H1 (cell line): ENCODE measurements around the gene PDE4D. TPM values are rescaled to one million over a fixed set of nuclear protein-coding genes. Genes with fewer than 3 reads are reported as not detected.
"Not testable (repeated sequence)": the region's sequence is repeated elsewhere in the genome, so short reads cannot be mapped to it uniquely, and the experiment has no call there.

Source experiments
- CTCF ChIA-PET: fragments of 300-600 bp; sonication (Branson Sonifier 250); formaldehyde crosslinking; loops from one replicate; lab custom pipeline; 2021; ENCODE audit not compliant: partially characterized antibody; lab: Charles Lee
- POLR2A ChIA-PET: fragments of 300-600 bp; sonication (Branson Sonifier 250); formaldehyde crosslinking; loops from one replicate; lab custom pipeline; 2021; ENCODE audit warnings: inconsistent platforms; ENCODE audit not compliant: partially characterized antibody; lab: Charles Lee
- DNase-seq, 2 experiments: peaks; one replicate each; pipeline versions ENCODE4 v3.0.0 to v3.0.0-alpha.2; 2010 to 2022; ENCODE audit warnings: low spot score in 2 of 2, low read depth in 1 of 2, mixed read lengths in 1 of 2
- FAIRE-seq: peaks from 2 replicates; lab custom pipeline; 2011; peaks lifted over from hg19 to GRCh38; lab: Jason Lieb, UNC
- H2AFZ ChIP-seq: 2 replicates; pipeline ENCODE4 v1.8.1; 2012; ENCODE audit warnings: low read length, inconsistent platforms
- H2AK5ac ChIP-seq: 2 replicates; pipeline ENCODE4 v1.6.1; 2013; ENCODE audit warnings: low read depth, low read length
- H2BK120ac ChIP-seq: replicated peaks from 2 replicates; pipeline ENCODE3; 2013; ENCODE audit warnings: low read depth, low read length, inconsistent platforms
- H2BK12ac ChIP-seq: 2 replicates; pipeline ENCODE4 v1.6.1; 2013; ENCODE audit warnings: low read depth, low read length
- H2BK15ac ChIP-seq: 2 replicates; pipeline ENCODE4 v1.6.1; 2013; ENCODE audit warnings: low read length
- H2BK20ac ChIP-seq: 2 replicates; pipeline ENCODE4 v1.6.1; 2013; ENCODE audit warnings: low read length
- H2BK5ac ChIP-seq: 2 replicates; pipeline ENCODE4 v1.6.1; 2013; ENCODE audit warnings: low read depth, low read length
- H3K14ac ChIP-seq: 2 replicates; pipeline ENCODE4 v1.6.1; 2013; ENCODE audit warnings: inconsistent platforms; ENCODE audit not compliant: insufficient read length
- H3K18ac ChIP-seq: 2 replicates; pipeline ENCODE4 v1.6.1; 2013; ENCODE audit warnings: low read length; ENCODE audit errors: extremely low read depth
- H3K23ac ChIP-seq: 2 replicates; pipeline ENCODE4 v1.6.1; 2013; ENCODE audit warnings: inconsistent platforms; ENCODE audit not compliant: insufficient read length
- H3K23me2 ChIP-seq: 2 replicates; pipeline ENCODE4 v1.6.1; 2013; ENCODE audit warnings: low read depth, low read length
- H3K27ac ChIP-seq: 2 replicates; pipeline ENCODE4 v1.6.1; 2011; ENCODE audit warnings: low read depth, low read length, inconsistent platforms
- H3K27me3 ChIP-seq, 4 experiments: replicated peaks in 1 of 4; 1 replicate in 1 of 4; 2 replicates in 3 of 4; pipeline versions ENCODE4 v1.6.1 to v1.8.1; 2011 to 2013; ENCODE audit warnings: low read length in 3 of 4, mild to moderate bottlenecking in 3 of 4, inconsistent platforms in 2 of 4, mixed read lengths in 2 of 4, moderate library complexity in 1 of 4; ENCODE audit not compliant: control insufficient read depth in 3 of 4, insufficient read depth in 3 of 4; ENCODE audit errors: extremely low read depth in 1 of 4
- H3K36me3 ChIP-seq, 4 experiments: 2 replicates each; pipeline versions ENCODE4 v1.6.1 to v1.8.1; 2011 to 2013; ENCODE audit warnings: mild to moderate bottlenecking in 4 of 4, low read length in 3 of 4, moderate library complexity in 2 of 4, control low read depth in 1 of 4, inconsistent platforms in 1 of 4; ENCODE audit not compliant: insufficient read depth in 4 of 4, control insufficient read depth in 2 of 4
- H3K4ac ChIP-seq: replicated peaks from 2 replicates; pipeline ENCODE3; 2013; ENCODE audit warnings: low read length, low read depth, mixed read lengths, inconsistent platforms; ENCODE audit not compliant: insufficient read length
- H3K4me1 ChIP-seq, 4 experiments: replicated peaks in 1 of 4; 1 replicate in 1 of 4; 2 replicates in 3 of 4; pipeline versions ENCODE4 v1.6.1 to v1.8.1; 2011 to 2013; ENCODE audit warnings: low read length in 3 of 4, inconsistent platforms in 2 of 4, mixed read lengths in 1 of 4; ENCODE audit not compliant: insufficient read depth in 4 of 4, control insufficient read depth in 3 of 4
- H3K4me2 ChIP-seq, 2 experiments: 2 replicates each; pipeline versions ENCODE4 v1.6.1 to v1.8.1; 2011 to 2013; ENCODE audit warnings: low read depth in 2 of 2, low read length in 2 of 2, control low read depth in 1 of 2, inconsistent platforms in 1 of 2, mild to moderate bottlenecking in 1 of 2; ENCODE audit not compliant: insufficient read depth in 1 of 2
- H3K4me3 ChIP-seq, 4 experiments: fragments of 200-600, 300-600 bp in 1 of 4; sonication (generic), shearing (Covaris generic), sonication (Bioruptor Twin) in 1 of 4; 2 replicates each; pipeline versions ENCODE4 v1.5.1 to v1.8.1; 2011 to 2016; ENCODE audit warnings: low read length in 4 of 4, low read depth in 3 of 4, control low read depth in 2 of 4, inconsistent platforms in 2 of 4, mild to moderate bottlenecking in 2 of 4, mixed read lengths in 1 of 4, moderate library complexity in 1 of 4; ENCODE audit not compliant: insufficient read depth in 2 of 4; ENCODE audit errors: extremely low read depth in 1 of 4
- H3K56ac ChIP-seq: replicated peaks from 2 replicates; pipeline ENCODE3; 2013; ENCODE audit warnings: low read depth, mild to moderate bottlenecking, mixed read lengths, low read length, inconsistent platforms; ENCODE audit not compliant: insufficient read length
- H3K79me1 ChIP-seq: 2 replicates; pipeline ENCODE4 v1.6.1; 2013; ENCODE audit warnings: low read depth, low read length, control low read depth
- H3K79me2 ChIP-seq, 2 experiments: 2 replicates each; pipeline versions ENCODE4 v1.6.1 to v1.8.1; 2012 to 2013; ENCODE audit warnings: low read length in 2 of 2, mild to moderate bottlenecking in 2 of 2, inconsistent platforms in 1 of 2; ENCODE audit not compliant: insufficient read depth in 2 of 2, control insufficient read depth in 1 of 2
- H3K9ac ChIP-seq, 4 experiments: replicated peaks in 1 of 4; 1 replicate in 1 of 4; 2 replicates in 3 of 4; pipeline versions ENCODE4 v1.6.1 to v1.8.1; 2011 to 2013; ENCODE audit warnings: low read depth in 3 of 4, low read length in 3 of 4, control low read depth in 2 of 4, mild to moderate bottlenecking in 2 of 4, moderate library complexity in 2 of 4, inconsistent platforms in 1 of 4; ENCODE audit errors: extremely low read depth in 1 of 4
- H3K9me3 ChIP-seq, 2 experiments: 2 replicates each; pipeline versions ENCODE4 v1.6.1 to v1.8.1; 2012 to 2013; ENCODE audit warnings: mild to moderate bottlenecking in 2 of 2, moderate library complexity in 2 of 2, control low read depth in 1 of 2, inconsistent platforms in 1 of 2, low read depth in 1 of 2, low read length in 1 of 2, mixed read lengths in 1 of 2; ENCODE audit not compliant: insufficient read depth in 2 of 2
- H4K20me1 ChIP-seq, 2 experiments: replicated peaks in 1 of 2; 2 replicates each; pipeline versions ENCODE3 to v1.8.1; 2011 to 2013; ENCODE audit warnings: inconsistent platforms in 2 of 2, low read length in 2 of 2, mild to moderate bottlenecking in 1 of 2; ENCODE audit not compliant: insufficient read depth in 2 of 2, control insufficient read depth in 1 of 2
- H4K5ac ChIP-seq: 2 replicates; pipeline ENCODE4 v1.6.1; 2013; ENCODE audit warnings: low read length, low read depth, mixed read lengths, inconsistent platforms; ENCODE audit not compliant: insufficient read length
- H4K8ac ChIP-seq: 2 replicates; pipeline ENCODE4 v1.8.0; 2013; ENCODE audit warnings: mild to moderate bottlenecking, moderate library complexity, low read length, inconsistent platforms; ENCODE audit not compliant: insufficient read depth; ENCODE audit errors: extremely low read depth
- H4K91ac ChIP-seq: replicated peaks from 2 replicates; pipeline ENCODE3; 2013; ENCODE audit warnings: low read length, mixed read lengths, inconsistent platforms; ENCODE audit not compliant: insufficient read length
- CBX8 ChIP-seq: fragments of 300-800, 300-1000 bp; sonication (generic); IDR thresholded peaks from 2 replicates; pipeline ENCODE4 v1.7.1; 2016; ENCODE audit warnings: low read depth, low read length, borderline replicate concordance
- E2F6 ChIP-seq: IDR thresholded peaks from 2 replicates; pipeline ENCODE4 v1.6.1; 2012; ENCODE audit warnings: inconsistent platforms
- GABPA ChIP-seq: IDR thresholded peaks from 2 replicates; pipeline ENCODE4 v1.6.1; 2011; ENCODE audit warnings: mild to moderate bottlenecking, low read length, moderate library complexity, borderline replicate concordance; ENCODE audit not compliant: insufficient read depth
- SIN3A ChIP-seq, 2 experiments: IDR thresholded peaks in 1 of 2; conservative IDR thresholded peaks in 1 of 2; 2 replicates each; pipeline ENCODE4 v1.6.1; 2011 to 2012; ENCODE audit warnings: low read length in 2 of 2, improper control_type of control experiment in 1 of 2, low read depth in 1 of 2, mild to moderate bottlenecking in 1 of 2
- SRF ChIP-seq: IDR thresholded peaks from 2 replicates; pipeline ENCODE4 v1.6.1; 2011; ENCODE audit warnings: mild to moderate bottlenecking, low read depth, low read length, moderate library complexity
- TAF1 ChIP-seq: IDR thresholded peaks from 2 replicates; pipeline ENCODE4 v1.6.1; 2011; ENCODE audit warnings: mild to moderate bottlenecking, low read depth, low read length
- TBP ChIP-seq: IDR thresholded peaks from 2 replicates; pipeline ENCODE4 v1.6.1; 2011; ENCODE audit warnings: low read depth, low read length, improper control_type of control experiment
- WGBS, 2 experiments: shearing (Covaris generic) in 1 of 2; methylation state at CpG; one replicate each; pipeline versions ENCODE4 v1.1.6 to v1.1.7; 2013 to 2015; ENCODE audit warnings: low lambda C conversion rate in 2 of 2, mixed read lengths in 2 of 2, inconsistent platforms in 1 of 2, low coverage in 1 of 2, missing lambda C conversion rate in 1 of 2; ENCODE audit not compliant: insufficient replicate concordance in 2 of 2, insufficient coverage in 1 of 2, insufficient read length in 1 of 2; ENCODE audit errors: extremely low coverage in 1 of 2, missing lambda C conversion rate in 1 of 2; 5-methylcytosine and 5-hydroxymethylcytosine counted together
- polyA plus RNA-seq, 7 experiments: library from polyadenylated mRNA; depleted of rRNA in 3 of 7; stranded (reverse) in 5 of 7; unstranded in 2 of 7; fragments of >200 nt in 5 of 7; fragments of 200-250 nt in 2 of 7; gene quantifications; 1 replicate in 5 of 7; 2 replicates in 1 of 7; 4 replicates in 1 of 7; pipeline versions ENCODE4 v1.2.1 to v1.2.3, GENCODE V29; 2011 to 2013; ENCODE audit warnings: missing spikeins in 2 of 7, mixed read lengths in 2 of 7
- total RNA-seq: library from RNA; stranded (reverse); fragmentation: NEBNext Ultra II Directional; extraction: Animal tissue kit (Norgen Biotek cat#: 25700); gene quantifications from 2 replicates; pipeline ENCODE4 v1.2.1, GENCODE V29; 2021

The PDE4D gene
- total and polyA plus RNA-seq, 2 of the 8 experiments (the other 6 are each of a cell fraction or from before 2014, with no cell fraction given) = 2.3 to 3.7 TPM

GRCh38 chr5:59749782-59750520 is 143.6 kb downstream of the PDE4D start (continued):
- TF ChIP-seq TBP = no peak
- TF ChIP-seq GABPA = no peak
- TF ChIP-seq SRF = no peak
- TF ChIP-seq CBX8 = no peak
- no peak for TF ChIP-seq TAF1
- TF ChIP-seq SIN3A (conservative IDR thresholded peaks at IDR 0.05 in 1 of 2, IDR thresholded peaks at IDR 0.05 in 1 of 2; ENCODE audit: low read depth in 1 of 2, low read length in 2 of 2) = no peak
- TF ChIP-seq E2F6 = no peak
- TF ChIP-seq, all 59 proteins: peak for 0

- H2BK5ac ChIP-seq, CTCF ChIA-PET, H3K23ac ChIP-seq, H4K91ac ChIP-seq, H2BK15ac ChIP-seq, H3K36me3 ChIP-seq, H3K14ac ChIP-seq, DNase-seq, H2BK120ac ChIP-seq, H2AFZ ChIP-seq, H3K79me1 ChIP-seq, H3K9me3 ChIP-seq, H3K56ac ChIP-seq, FAIRE-seq, H3K4ac ChIP-seq, H3K27ac ChIP-seq, H3K4me3 ChIP-seq, H3K18ac ChIP-seq, H3K4me1 ChIP-seq, H2BK20ac ChIP-seq, H3K4me2 ChIP-seq, H3K79me2 ChIP-seq, H3K27me3 ChIP-seq, H2BK12ac ChIP-seq, H4K5ac ChIP-seq, H3K9ac ChIP-seq, H2AK5ac ChIP-seq, H4K8ac ChIP-seq, H4K20me1 ChIP-seq, POLR2A ChIA-PET, H3K23me2 ChIP-seq: not testable (repeated sequence)
- 96% methylated on average over 3 of the region's 4 CpGs; no CpG with 5 or more reads in 1 of the 2 experiments for WGBS, 2 experiments
These were observed 145.4 kb downstream of the PDE4D start for GRCh38 chr5:59748036-59748663.
